GM21381 (cell line): ENCODE results near the gene RNF144A.

Experiments used
- ATAC-seq: cut with Tn5 transposase; IDR thresholded peaks from one replicate; pipeline ENCODE4 v1.9.1; 2021; ENCODE audit warnings: mild to moderate bottlenecking, moderate library complexity; ENCODE audit not compliant: unreplicated experiment

The RNF144A gene

DNA sequence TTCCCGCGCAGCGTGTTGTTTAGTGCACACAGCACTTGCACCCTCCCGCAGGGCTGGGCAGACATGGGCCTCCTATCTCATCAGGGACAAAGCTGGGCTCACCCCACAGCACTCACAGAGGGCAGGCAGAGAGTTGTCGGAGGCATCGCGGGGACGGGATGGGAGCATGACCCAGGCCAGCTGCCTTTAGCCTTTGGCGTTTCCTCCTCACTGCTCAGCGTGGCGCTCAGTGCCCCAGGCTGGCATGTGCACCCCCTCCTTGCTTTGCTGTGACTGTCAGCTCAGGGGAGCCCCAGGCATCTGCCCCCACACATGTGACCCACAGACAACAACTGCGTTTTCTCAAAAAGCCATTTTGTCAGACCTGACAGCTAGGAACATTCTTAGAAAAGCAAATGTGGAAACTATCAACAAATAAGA is 101.1 kb downstream of the RNF144A start:
- no peak for ATAC-seq

DNA sequence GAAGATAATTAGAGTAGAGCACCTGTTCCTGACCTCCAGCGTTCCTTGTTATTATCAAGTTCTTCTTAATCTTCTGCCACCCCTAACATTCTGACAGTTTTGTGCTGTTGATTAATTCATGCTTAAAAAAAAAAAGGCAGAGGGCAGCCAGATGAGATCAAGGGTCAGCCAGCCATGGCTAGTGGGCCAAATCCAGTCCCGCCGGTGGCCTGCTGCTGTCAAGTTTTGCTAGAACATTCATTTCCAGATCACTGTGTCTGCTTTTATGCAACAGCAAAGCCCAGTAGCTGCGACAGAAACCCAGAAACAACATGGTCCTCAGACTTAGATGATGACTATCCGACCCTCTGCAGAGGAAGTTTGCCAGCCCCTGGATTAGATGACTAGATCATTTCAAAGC is 101.6 kb downstream of the RNF144A start:
- ATAC-seq = no peak

DNA sequence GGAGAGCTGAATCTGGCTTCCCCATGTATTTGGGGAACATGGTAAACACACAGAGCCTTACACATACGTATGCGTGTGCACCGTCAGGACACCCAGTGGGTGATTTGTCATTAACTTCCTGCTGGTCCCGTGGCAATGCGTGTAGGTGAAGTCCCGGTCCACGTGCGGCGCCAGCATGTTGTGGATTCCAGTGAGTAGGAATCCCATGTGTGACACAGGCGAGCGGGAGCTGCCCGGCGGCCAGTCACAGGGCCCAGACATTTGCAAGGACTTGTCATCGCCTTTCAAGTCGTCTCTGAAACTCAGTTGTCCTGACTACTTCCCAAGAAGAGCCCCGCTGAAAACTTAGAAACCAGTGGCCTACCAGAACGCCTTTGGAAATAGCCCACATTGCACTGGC is 102.0 kb downstream of the RNF144A start:
- ATAC-seq = no peak

DNA sequence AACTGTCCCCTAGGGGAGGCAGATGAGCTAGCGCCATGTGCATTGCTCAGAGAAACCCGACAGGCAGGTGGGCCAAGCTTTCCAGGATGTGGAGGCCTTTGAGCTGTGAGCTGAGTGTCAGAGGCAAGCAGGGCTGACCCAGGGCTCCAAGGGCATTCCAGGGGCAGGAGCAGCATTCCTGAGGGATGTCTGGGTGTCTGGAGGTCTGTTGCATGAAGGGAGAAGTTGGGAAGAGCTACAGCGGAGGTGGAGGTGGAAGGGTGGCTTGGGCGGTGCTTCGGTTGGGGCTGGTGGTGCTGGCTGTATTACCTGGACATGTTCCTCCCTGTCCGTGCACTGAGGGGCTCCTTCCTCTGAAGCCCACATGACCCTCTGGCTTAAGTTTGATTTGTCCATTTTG is 102.8 kb downstream of the RNF144A start:
- ATAC-seq = no peak

DNA sequence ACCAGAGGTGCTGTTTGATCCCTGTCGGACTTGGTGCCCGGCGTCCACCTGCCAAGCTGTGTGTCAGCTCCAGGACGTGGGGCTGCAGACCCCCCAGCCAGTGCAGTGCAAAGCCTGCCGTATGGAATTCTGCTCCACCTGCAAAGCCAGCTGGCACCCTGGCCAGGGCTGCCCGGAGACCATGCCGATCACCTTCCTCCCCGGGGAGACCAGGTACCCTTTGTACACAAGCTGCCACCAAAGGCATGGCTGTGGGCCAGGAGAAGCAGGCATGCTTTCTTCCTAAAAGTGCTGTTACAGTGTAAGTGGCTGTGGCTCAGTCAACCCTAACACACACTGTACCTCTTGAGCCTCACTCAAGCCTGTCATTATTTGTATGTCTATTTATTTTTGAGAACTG is 103.3 kb downstream of the RNF144A start:
- ATAC-seq = no peak

DNA sequence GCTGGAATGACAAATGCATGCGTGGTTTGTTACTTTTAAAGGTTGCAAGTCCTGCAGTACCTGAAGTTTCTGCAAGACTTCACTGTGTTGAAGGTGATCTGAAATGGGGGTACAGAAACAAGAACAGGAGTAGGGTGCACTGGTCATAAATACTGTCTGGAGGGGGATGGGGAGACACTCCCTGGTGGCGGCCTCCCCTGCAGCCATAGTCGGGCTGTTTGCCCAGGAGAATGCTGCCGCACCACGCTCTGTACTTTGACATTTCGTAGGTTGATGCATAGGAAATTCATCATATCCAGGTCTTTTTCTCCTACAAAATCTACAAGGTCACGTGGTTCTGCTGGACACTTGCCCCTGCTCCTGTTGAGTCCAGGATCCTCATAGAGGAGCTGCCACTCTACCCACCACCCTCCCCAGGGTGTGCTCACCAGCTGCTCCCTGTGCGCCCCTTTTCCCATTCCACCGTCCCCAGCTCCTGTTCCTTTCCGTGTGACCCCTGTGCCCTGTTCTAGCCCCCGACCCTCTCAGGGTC is 103.8 kb downstream of the RNF144A start:
- no peak for ATAC-seq

DNA sequence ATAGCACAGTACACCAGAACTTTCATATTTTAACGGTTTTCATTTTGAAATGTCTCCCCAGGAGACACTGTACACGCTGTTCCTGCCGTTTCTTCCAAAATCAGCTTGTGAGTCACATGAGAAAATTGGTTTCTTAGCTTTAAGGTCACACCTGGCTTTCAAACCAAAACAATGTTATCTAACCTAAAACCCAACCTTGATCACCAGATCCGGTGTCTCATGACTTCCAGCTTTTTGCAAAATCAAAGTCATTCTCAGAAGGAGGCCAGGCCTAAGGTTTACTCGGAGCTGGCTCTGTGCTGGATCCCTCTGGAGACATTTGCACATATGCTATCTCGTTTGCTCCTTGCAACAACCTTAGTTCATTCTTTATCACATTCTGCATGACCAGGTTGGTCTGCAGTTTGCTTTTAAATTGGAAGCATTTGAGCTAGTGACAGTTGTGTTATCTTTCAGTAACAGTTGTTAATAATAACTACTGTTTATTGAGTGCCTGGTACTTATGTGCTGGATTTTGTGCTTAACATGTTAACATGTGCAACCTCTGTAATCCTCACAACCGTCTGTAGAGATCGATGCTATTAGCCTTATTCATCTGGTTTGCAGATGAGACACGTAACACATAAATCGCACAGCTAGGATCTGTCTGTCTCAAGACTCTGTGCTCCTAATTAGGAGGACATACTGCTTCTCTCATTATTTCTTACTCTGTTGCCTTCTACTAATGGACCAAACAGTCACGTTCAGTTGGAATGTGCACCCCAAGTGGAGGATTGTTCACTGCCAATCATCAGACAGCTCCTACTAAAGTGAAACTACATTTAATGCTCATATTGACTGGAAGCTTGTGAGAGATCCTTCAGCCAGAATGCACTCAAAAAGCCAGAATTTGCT is 105.5 kb downstream of the RNF144A start:
- ATAC-seq = no peak

DNA sequence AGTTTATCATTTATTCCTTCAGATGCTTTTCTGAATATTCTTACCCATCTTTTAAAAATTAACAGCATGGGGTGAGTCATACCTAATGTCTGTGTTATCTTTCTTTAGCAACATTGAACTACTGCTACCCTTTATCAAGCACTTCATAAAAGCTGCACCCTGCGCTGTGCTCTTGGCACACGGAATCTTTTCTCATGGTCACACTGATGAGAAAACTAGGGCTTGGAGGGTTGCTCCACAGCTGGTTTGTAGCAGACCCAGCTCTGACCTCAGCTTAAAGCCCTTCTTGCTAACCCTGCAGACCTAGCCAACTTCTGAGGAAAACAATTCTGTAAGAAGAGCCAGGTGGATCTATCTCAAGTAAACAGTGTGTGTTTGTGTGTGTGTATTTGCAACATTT is 106.3 kb downstream of the RNF144A start:
- ATAC-seq = no peak

DNA sequence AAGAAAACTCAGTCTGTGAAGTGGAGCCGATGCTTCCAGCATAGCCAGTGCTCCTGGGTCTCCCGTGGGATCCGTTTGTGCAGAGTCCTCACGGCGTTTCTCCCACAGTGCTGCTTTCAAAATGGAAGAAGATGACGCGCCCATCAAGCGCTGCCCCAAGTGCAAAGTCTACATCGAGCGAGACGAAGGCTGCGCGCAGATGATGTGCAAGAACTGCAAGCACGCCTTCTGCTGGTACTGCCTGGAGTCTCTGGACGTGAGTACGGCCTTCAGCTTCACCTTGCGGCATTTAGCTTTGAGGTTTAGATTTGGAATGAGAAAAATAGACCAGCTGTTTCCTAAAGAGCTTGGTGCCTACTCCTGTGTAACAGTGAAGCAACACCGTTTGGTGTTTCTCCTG is 107.0 kb downstream of the RNF144A start:
- ATAC-seq = no peak

DNA sequence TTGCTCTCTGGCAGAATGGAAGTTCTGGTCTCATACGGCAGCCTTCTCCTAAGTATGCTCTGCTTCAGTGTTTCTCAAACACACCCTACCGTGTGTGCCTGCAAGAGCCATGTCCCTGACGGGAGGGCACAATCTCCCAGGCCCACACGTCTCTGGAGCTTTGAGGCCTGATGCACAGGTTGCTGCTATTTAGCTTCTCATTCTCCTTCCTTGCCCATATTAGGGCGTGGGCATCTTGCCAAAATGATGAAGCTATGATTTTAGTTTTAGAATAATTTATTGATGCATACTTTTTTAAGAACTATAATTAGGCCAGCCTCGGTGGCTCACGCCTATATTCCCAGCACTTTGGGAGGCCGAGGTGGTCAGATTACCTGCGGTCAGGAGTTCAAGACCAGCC is 107.9 kb downstream of the RNF144A start:
- ATAC-seq = no peak

DNA sequence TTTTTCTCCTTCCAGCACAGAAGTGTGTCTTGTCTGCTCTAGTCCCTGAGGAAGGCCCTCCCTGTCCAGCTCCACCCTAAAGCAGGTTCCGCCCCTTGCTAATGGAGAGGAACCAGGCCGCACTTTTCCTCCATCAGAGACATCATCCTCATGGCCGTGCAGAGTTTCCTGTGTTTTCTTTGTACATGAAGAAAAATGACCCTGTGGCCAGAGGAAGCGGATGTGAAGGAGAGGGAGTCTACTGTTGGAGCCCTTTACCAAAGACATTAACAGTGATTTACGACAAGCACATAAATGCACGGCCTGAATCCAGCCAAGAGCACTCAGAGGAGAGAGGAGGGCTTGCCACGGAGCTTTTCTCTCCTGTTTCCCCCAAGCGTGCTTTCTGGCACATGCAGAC is 109.5 kb downstream of the RNF144A start:
- ATAC-seq = no peak

DNA sequence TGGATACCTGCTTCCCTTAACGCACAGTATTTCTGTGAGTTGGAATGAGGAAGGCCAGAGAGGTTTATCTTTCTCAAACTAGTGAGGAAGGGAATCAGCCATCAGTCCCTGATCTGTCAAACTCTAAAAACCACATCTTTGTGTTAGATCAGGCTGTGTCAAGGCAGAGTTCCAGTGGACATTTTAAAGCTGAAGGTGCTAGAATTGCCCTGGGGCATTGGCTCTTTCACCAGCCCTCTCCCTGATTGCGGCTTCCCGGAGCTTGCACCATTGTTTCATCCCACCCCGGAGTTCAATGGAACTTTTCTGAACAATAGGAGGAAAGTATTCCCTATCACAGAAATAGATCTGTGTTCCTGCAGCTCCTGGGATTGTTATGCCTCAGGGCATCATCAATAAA is 110.2 kb downstream of the RNF144A start:
- ATAC-seq = no peak

DNA sequence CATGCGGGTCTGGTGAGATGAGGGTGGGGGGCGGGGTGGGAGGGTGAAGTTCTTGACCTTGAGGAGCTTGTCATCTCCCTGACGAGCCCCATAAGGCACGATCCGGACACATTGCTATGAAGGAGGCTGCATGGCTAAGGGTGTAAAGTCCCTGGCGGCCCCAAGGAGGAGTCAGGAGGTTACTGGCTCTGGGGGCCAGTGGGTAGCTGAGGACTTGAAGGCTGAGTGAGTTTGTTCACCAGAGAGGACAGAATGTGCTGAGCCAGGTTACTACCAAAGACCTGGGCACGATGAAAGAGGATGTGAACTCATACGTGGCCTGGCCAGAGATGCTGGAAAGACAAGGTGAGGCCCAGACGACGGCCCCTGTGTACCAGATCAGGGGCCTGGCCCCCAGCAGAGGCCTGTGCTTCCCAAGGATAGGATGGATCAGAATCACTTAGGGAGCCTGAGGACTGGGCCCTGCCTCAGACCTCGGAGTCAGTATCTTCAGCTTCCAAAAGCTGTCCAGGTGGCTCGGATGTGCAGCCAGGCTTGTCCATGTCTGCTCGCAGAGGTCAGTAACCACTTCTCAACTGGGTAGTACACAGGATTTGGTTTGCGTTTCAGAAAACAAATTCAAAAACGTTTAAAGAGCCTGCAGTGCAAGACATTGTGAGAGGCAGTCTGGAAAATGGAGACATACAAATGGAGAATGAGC is 110.9 kb downstream of the RNF144A start:
- no peak for ATAC-seq

DNA sequence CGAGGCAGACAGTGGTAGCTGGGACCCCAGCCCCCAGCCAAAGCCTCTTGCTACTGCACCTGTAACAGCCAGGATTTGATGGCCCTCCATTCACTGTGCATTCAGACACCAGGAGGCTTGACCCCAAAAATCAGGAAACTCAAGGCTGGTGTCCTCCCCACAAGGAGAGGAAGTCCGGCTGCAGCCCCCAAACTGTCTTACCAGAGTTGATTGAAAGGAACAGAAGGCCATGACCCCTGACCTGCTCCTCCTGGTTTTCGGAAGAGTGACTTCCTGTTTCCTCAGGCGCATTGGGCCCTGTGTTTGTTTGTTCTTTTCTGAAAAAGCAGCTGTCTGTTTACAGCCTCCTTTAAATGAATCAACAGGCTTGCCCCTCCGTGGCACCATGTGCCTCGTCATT is 111.6 kb downstream of the RNF144A start:
- ATAC-seq = no peak

DNA sequence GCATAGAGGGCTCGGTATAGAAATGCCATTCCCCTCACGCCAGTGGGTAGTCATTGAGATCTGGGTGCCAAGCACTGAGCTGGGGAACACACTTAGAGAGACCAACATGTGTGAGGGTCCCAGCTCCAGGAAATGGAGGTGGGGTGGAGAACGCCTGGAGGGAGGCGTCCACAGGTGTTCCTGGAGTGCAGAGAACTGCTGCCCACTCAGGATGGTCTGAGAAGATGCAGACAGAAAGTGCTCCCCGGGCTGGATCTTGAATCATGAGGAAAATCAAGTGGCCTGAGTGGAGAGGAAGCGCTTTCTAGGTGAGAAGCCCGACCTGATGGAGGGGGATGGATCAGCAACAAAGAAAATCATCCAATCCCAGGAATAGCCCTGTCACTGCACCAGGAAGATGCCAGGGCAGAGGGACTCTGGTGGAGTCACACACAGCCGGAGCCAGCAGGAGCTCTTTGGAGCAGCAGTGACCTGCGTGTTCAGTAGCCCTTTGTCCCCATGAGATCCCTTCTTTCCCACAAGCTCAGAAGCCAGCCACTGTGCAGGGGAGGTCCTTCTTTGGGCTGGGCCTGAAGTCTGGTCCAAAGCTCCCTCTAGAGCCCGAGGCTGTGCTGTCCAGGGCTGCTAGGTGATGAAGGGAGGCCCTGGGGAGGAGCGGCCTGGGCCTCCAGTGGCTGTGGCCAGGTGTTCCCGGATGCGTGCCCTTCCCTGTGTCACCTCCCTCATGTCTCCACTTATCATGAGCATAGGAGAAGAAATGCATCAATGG is 112.3 kb downstream of the RNF144A start:
- ATAC-seq = no peak

DNA sequence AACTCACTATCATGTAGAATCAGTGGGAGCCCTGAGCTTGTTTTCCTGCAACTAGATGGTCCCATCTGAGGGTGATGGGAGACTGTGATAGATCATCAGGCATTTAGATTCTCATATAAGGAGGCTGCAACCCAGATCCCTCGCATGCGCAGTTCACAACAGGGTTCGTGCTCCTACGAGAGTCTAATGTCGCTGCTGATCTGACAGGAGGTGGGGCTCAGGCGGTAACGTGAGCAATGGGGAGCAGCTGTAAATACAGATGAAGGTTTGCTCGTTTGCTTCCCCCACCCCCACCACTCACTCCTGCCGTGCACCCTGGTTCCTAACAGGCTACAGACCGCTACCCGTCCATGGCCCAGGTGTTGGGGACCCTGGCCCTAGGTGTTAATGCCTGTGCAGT is 113.6 kb downstream of the RNF144A start:
- no peak for ATAC-seq

DNA sequence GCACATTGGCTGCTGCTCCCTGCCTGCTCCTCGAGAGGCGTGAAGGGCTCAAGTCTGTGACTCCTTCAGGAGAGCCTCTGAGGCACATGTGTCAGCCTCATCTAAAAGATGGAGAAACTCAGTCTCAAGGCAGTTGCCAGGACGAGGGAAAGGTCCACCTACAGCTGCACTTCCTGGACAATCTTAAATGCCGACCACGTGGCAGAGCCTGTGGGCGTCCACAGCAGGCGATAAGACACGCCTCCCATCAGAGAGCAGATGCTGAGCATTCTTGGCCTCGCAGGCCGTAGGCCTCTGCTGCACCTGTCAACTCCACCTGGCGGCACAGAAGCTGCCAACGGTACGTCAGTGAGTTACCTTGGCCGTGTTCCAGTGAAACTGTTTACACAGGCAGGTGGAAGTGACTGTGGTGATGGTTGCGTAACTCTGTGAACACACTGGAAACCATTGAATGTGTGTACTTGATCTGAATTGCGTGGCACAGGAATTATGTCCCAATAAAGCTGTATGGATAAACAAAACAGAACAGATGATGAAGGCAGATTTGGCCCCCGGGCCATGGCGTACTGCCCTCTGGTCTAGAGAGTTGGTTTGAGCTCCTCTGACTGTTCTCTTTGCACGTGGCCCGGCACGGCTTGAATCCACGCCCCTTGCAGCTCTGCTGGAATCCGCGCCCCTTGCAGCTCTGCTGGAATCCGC is 114.5 kb downstream of the RNF144A start:
- ATAC-seq = no peak

DNA sequence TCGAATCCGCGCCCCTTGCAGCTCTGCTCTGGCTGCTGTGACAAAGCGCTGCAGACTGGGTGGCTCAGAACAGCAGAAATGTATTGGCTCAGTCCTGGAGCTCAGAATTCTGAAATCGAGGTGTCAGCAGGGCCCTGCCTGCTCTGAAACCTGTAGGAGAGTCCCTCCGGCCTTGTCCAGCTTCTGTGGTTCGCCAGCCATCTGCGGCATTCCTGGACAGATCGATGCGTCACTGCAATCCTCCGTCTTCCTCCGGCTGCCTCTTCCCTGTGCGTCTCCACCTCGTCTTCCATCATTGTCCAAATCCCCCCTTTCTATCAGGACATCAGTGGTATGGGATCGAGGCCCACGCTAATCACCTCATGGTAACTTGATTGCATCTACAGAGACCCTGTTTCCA is 115.2 kb downstream of the RNF144A start:
- ATAC-seq = no peak

DNA sequence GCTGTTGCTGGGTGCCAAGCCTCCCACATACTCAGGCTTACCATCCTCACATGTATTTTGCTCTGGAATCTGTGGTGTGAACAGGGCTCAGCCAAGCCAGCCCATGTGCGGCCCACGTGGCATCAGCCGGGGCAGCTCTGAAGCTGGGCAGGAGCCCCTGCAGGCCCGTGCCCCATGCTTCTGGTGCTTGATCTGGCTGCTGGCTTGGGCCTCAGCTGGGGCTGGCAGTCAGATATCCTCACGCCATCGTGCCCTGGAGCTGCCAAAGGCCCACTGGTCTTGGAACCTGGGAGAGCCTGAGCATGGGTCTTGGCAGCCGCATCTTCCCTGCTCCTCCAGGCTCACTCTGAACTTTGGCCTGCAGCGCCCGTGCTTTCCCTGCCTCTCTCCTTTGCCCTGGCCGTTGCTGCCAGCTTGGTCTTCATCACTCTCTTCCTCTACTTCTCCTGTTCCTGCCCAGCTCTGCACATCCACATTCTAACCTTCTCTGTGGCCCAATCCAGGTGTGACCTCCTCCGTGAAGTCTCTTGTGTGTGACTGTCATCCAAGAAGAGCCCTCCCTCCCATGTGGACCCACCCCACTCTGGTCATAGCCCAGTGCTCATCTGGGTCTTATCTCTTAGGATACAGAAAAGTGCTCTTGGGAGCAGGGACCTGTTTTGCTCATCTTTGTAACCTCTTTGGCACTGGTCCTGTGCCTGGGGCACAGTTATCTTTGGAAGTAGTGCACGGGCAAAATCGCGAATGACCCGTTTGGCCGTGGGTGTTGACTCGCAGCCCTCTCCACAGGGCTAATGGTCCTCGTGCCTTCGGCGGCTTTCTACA is 116.1 kb downstream of the RNF144A start:
- no peak for ATAC-seq

DNA sequence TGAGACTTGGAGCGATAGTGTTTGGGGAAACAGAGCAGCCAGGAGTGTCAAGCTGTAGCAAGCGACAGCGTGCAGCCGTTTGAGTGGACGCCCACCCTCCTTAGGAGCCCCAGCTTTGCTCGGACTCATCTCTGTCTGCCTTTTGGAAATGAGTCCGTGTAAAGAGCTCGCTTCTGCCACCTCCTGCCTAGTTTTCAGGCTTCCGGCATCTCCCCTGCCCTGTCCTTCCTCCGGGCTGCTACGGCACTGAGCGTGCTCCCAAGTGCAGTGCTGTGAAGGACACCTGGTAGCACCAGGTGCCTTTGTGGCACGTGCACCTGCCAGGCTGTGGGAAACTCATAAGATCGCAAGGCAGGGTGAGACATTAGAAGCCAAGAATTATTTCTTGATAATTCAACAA is 117.1 kb downstream of the RNF144A start:
- no peak for ATAC-seq
